Measurements from ENCODE around the gene ASB3.

ASB3 gene

GRCh38 chr2:53641290-53641689, 145.5 kb downstream of the ASB3 start:
- DNase-seq = no peak

GRCh38 chr2:53640466-53640865, 146.3 kb downstream of the ASB3 start:
- no peak for DNase-seq

GRCh38 chr2:53636596-53636995, 150.2 kb downstream of the ASB3 start:
- no peak for DNase-seq

GRCh38 chr2:53636109-53636508, 150.6 kb downstream of the ASB3 start:
- no peak for DNase-seq

- DNase-seq = no peak
Measured at GRCh38 chr2:53635694-53636093, 151.1 kb downstream of the ASB3 start.

GRCh38 chr2:53633441-53633840, 153.3 kb downstream of the ASB3 start:
- no peak for DNase-seq

GRCh38 chr2:53632714-53633113, 154.0 kb downstream of the ASB3 start:
- no peak for DNase-seq

- DNase-seq = no peak
Measured at GRCh38 chr2:53632126-53632460, 154.7 kb downstream of the ASB3 start.

- DNase-seq = no peak
Measured at GRCh38 chr2:53631313-53632125, 155.2 kb downstream of the ASB3 start.

- no peak for DNase-seq
Measured at GRCh38 chr2:53630026-53630606, 156.6 kb downstream of the ASB3 start.

- DNase-seq = no peak
Measured at GRCh38 chr2:53629501-53629900, 157.3 kb downstream of the ASB3 start.

- no peak for DNase-seq
Measured at GRCh38 chr2:53629001-53629400, 157.8 kb downstream of the ASB3 start.

- DNase-seq = no peak
Measured at GRCh38 chr2:53622141-53622540, 164.6 kb downstream of the ASB3 start.

- DNase-seq = no peak
Measured at GRCh38 chr2:53620981-53621380, 165.8 kb downstream of the ASB3 start.

Measured in stimulated activated CD4-positive, alpha-beta T cell treated with anti-CD3 and anti-CD28 coated beads, Interleukin-2, amount 100 ng/mL, for 24 hours (primary cell).